ENCODE data around the gene AP3S1.
"Not testable (repeated sequence)": the region's sequence is repeated elsewhere in the genome, so short reads cannot be mapped to it uniquely, and the experiment has no call there.

The AP3S1 gene

DNA sequence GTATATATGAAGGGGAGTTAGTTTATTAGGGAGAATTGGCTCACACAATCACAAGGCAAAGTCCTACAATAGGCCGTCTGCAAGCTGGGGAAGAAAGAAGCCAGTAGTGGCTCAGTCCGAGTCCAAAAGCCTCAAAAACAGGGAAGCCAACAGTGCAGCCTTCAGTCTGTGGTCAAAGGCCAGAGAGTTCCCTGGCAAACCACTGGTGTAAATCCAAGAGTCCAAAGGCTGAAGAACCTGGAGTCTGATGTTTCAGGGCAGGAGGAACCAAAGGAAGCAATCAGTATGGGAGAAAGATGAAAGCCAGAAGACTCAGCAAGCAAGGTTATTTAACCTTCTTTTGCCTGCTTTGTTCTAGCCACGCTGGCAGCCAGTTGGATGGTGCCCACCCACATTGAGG, 43.5 kb downstream of the AP3S1 start:
- H3K4me3 ChIP-seq (ENCODE audit: low read length in 2 of 2); H3K27me3 ChIP-seq (ENCODE audit: control insufficient read depth in 3 of 3, insufficient read depth in 3 of 3, low read depth in 1 of 3, low read length in 3 of 3); H3K18ac ChIP-seq (ENCODE audit: low read length); H3K9ac ChIP-seq (ENCODE audit: low read depth, low read length, poor library complexity); H3K27ac ChIP-seq (replicated peaks; ENCODE audit: low read length); H2AK5ac ChIP-seq (ENCODE audit: low read depth, low read length); DNase-seq (ENCODE audit: low spot score); H3K23ac ChIP-seq (ENCODE audit: low read depth, low read length, poor library complexity); H3K4ac ChIP-seq (ENCODE audit: low read length); H3K4me1 ChIP-seq (ENCODE audit: control insufficient read depth in 2 of 2, insufficient read depth in 1 of 2, low read depth in 1 of 2, low read length in 2 of 2); H3K36me3 ChIP-seq (replicated peaks in 1 of 2; ENCODE audit: control insufficient read depth in 2 of 2, insufficient read depth in 2 of 2, low read length in 2 of 2); H2BK12ac ChIP-seq (ENCODE audit: low read length); H3K79me1 ChIP-seq (ENCODE audit: low read depth, low read length); H2BK5ac ChIP-seq (ENCODE audit: low read length); H3K14ac ChIP-seq (ENCODE audit: low read length); H2BK120ac ChIP-seq (ENCODE audit: low read depth, low read length); H3K4me2 ChIP-seq (ENCODE audit: insufficient read depth, low read length, poor library complexity, severe bottlenecking); H4K91ac ChIP-seq (ENCODE audit: low read depth, low read length, poor library complexity); H2BK15ac ChIP-seq (ENCODE audit: low read length); H3K9me3 ChIP-seq (replicated peaks in 1 of 2; ENCODE audit: control insufficient read depth in 2 of 2, insufficient read depth in 1 of 2, low read depth in 1 of 2, low read length in 2 of 2); H4K8ac ChIP-seq (ENCODE audit: low read depth, low read length); H2AFZ ChIP-seq (ENCODE audit: low read length): not testable (repeated sequence)
- WGBS, 2 donors (ENCODE audit: extremely low coverage in 2 of 2, insufficient read length in 2 of 2, insufficient replicate concordance in 1 of 2): no CpG with 5 or more reads among the region's 3 CpGs

DNA sequence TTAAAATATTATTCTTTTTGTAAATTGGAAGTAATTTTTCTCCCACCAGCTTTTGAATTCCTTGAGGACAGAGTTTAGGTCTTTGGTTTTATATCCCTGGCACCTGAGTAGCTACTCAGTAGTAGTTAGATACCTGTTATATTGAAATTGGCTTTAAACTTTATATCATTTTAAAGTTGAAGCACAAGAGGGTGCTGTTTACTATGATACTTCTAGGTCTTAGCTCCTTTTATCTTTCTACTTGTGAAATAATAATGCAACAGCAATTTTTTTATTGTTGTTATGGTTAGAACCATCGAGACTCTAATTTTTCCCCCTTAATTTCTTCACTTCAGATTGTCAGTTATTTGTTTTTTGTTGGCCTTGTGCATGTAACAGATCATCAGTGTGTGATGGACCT, 46.3 kb downstream of the AP3S1 start:
- no peak overlapping the region for H4K91ac ChIP-seq (ENCODE audit: low read depth, low read length, poor library complexity)
- WGBS, 2 donors (ENCODE audit: extremely low coverage in 2 of 2, insufficient read length in 2 of 2, insufficient replicate concordance in 1 of 2): no CpG with 5 or more reads among the region's 1 CpG
- no peak overlapping the region for H2AK5ac ChIP-seq (ENCODE audit: low read depth, low read length)

DNA sequence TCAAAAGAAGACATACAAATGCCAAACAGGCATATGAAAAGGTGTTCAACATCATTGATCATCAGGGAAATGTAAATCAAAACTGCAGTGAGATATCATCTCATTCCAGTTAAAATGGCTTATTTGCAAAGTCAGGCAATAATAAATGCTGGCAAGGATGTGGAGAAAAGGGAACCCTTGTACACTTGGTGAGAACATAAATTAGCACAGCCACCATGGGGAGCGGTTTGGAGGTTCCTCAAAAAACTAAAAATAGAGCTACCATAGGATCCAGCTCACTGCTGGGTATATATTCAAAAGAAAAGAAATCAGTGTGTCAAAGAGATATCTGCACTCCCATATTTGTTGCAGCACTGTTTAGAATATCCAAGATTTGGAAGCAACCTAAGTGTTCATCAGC, 50.3 kb downstream of the AP3S1 start:
- Histone ChIP-seq H3K36me3 (replicated peaks in 1 of 2; ENCODE audit: control insufficient read depth in 2 of 2, insufficient read depth in 2 of 2, low read length in 2 of 2) (peaks cover 0 to 3% of the 10 kb centered on the region in 2 donors), H3K4ac (ENCODE audit: low read length) (no peak overlapping the region), H4K8ac (ENCODE audit: low read depth, low read length) (no peak overlapping the region), H3K27me3 (ENCODE audit: control insufficient read depth in 3 of 3, insufficient read depth in 3 of 3, low read depth in 1 of 3, low read length in 3 of 3) (no peaks in the 10 kb centered on the region), H3K9me3 (replicated peaks in 1 of 2; ENCODE audit: control insufficient read depth in 2 of 2, insufficient read depth in 1 of 2, low read depth in 1 of 2, low read length in 2 of 2) (no peaks in the 10 kb centered on the region), H3K14ac (ENCODE audit: low read length) (no peak overlapping the region), H2AFZ (ENCODE audit: low read length) (no peak overlapping the region), H3K27ac (replicated peaks; ENCODE audit: low read length) (no peak overlapping the region), H3K9ac (ENCODE audit: low read depth, low read length, poor library complexity) (no peak overlapping the region), H3K23ac (ENCODE audit: low read depth, low read length, poor library complexity) (no peak overlapping the region), H2BK5ac (ENCODE audit: low read length) (no peak overlapping the region), H3K4me2 (ENCODE audit: insufficient read depth, low read length, poor library complexity, severe bottlenecking) (no peak overlapping the region), H2BK12ac (ENCODE audit: low read length) (no peak overlapping the region), H3K4me1 (ENCODE audit: control insufficient read depth in 2 of 2, insufficient read depth in 1 of 2, low read depth in 1 of 2, low read length in 2 of 2) (no peaks in the 10 kb centered on the region), H3K4me3 (ENCODE audit: low read length in 2 of 2) (no peak overlapping the region), H4K91ac (ENCODE audit: low read depth, low read length, poor library complexity) (no peak overlapping the region), H2AK5ac (ENCODE audit: low read depth, low read length) (no peak overlapping the region), H3K18ac (ENCODE audit: low read length) (no peak overlapping the region), H2BK15ac (ENCODE audit: low read length) (no peak overlapping the region), H3K79me1 (ENCODE audit: low read depth, low read length) (no peaks in the 10 kb centered on the region), H2BK120ac (ENCODE audit: low read depth, low read length) (no peak overlapping the region)
- DNase-seq (ENCODE audit: low spot score): no peak
- no CpG with 5 or more reads among the region's 1 CpG for WGBS, 2 donors (ENCODE audit: extremely low coverage in 2 of 2, insufficient read length in 2 of 2, insufficient replicate concordance in 1 of 2)

More for the DNA sequence above, 46.3 kb downstream of the AP3S1 start:
- Histone ChIP-seq H2BK12ac (ENCODE audit: low read length) (no peak overlapping the region), H3K4ac (ENCODE audit: low read length) (no peak overlapping the region), H4K8ac (ENCODE audit: low read depth, low read length) (no peak overlapping the region), H3K79me1 (ENCODE audit: low read depth, low read length) (no peaks in the 10 kb centered on the region), H3K14ac (ENCODE audit: low read length) (no peak overlapping the region), H3K23ac (ENCODE audit: low read depth, low read length, poor library complexity) (no peak overlapping the region), H3K27me3 (ENCODE audit: control insufficient read depth in 3 of 3, insufficient read depth in 3 of 3, low read depth in 1 of 3, low read length in 3 of 3) (no peaks in the 10 kb centered on the region), H3K4me3 (ENCODE audit: low read length in 2 of 2) (no peak overlapping the region), H2BK120ac (ENCODE audit: low read depth, low read length) (no peak overlapping the region), H3K4me2 (ENCODE audit: insufficient read depth, low read length, poor library complexity, severe bottlenecking) (no peak overlapping the region), H2BK5ac (ENCODE audit: low read length) (no peak overlapping the region), H2AFZ (ENCODE audit: low read length) (no peak overlapping the region), H3K4me1 (ENCODE audit: control insufficient read depth in 2 of 2, insufficient read depth in 1 of 2, low read depth in 1 of 2, low read length in 2 of 2) (no peaks in the 10 kb centered on the region), H3K9ac (ENCODE audit: low read depth, low read length, poor library complexity) (no peak overlapping the region), H2BK15ac (ENCODE audit: low read length) (no peak overlapping the region), H3K27ac (replicated peaks; ENCODE audit: low read length) (no peak overlapping the region), H3K9me3 (replicated peaks in 1 of 2; ENCODE audit: control insufficient read depth in 2 of 2, insufficient read depth in 1 of 2, low read depth in 1 of 2, low read length in 2 of 2) (no peaks in the 10 kb centered on the region), H3K36me3 (replicated peaks in 1 of 2; ENCODE audit: control insufficient read depth in 2 of 2, insufficient read depth in 2 of 2, low read length in 2 of 2) (peaks cover 0 to 5% of the 10 kb centered on the region in 2 donors), H3K18ac (ENCODE audit: low read length) (no peak overlapping the region)
- DNase-seq (ENCODE audit: low spot score): no peak

DNA sequence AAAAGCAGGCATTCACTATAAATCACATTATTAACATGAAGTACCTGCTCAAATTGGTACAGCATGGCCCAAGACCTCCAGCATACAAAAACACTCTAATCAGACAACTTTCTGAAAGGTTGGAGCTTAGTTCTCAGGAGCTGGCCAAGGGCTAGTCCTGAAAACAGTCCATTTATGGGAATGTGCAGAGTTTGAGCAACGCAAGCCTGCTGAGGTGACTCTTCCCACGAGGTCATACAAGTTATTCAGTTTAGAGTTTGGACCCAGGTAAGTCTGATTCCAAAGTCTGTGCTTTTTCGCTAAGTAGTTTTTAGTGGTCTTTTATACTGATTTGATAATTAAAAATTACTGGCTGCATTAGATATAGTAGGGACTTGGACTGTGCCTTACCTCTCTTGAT, 52.6 kb downstream of the AP3S1 start:
- Histone ChIP-seq H3K27me3 (ENCODE audit: control insufficient read depth in 3 of 3, insufficient read depth in 3 of 3, low read depth in 1 of 3, low read length in 3 of 3) (no peaks in the 10 kb centered on the region), H3K23ac (ENCODE audit: low read depth, low read length, poor library complexity) (no peak overlapping the region), H3K27ac (replicated peaks; ENCODE audit: low read length) (no peak overlapping the region), H3K79me1 (ENCODE audit: low read depth, low read length) (no peaks in the 10 kb centered on the region), H3K9me3 (replicated peaks in 1 of 2; ENCODE audit: control insufficient read depth in 2 of 2, insufficient read depth in 1 of 2, low read depth in 1 of 2, low read length in 2 of 2) (no peaks in the 10 kb centered on the region), H4K91ac (ENCODE audit: low read depth, low read length, poor library complexity) (no peak overlapping the region), H2BK120ac (ENCODE audit: low read depth, low read length) (no peak overlapping the region), H3K4me3 (ENCODE audit: low read length in 2 of 2) (no peak overlapping the region), H3K14ac (ENCODE audit: low read length) (no peak overlapping the region), H3K4me2 (ENCODE audit: insufficient read depth, low read length, poor library complexity, severe bottlenecking) (no peak overlapping the region), H3K4ac (ENCODE audit: low read length) (no peak overlapping the region), H2BK12ac (ENCODE audit: low read length) (no peak overlapping the region), H2AK5ac (ENCODE audit: low read depth, low read length) (no peak overlapping the region), H2AFZ (ENCODE audit: low read length) (no peak overlapping the region), H3K36me3 (replicated peaks in 1 of 2; ENCODE audit: control insufficient read depth in 2 of 2, insufficient read depth in 2 of 2, low read length in 2 of 2) (peaks cover 0 to 3% of the 10 kb centered on the region in 2 donors), H3K4me1 (ENCODE audit: control insufficient read depth in 2 of 2, insufficient read depth in 1 of 2, low read depth in 1 of 2, low read length in 2 of 2) (no peaks in the 10 kb centered on the region), H2BK15ac (ENCODE audit: low read length) (no peak overlapping the region), H3K18ac (ENCODE audit: low read length) (no peak overlapping the region), H3K9ac (ENCODE audit: low read depth, low read length, poor library complexity) (no peak overlapping the region), H2BK5ac (ENCODE audit: low read length) (no peak overlapping the region), H4K8ac (ENCODE audit: low read depth, low read length) (no peak overlapping the region)
- DNase-seq (ENCODE audit: low spot score): no peak
- no CpG with 5 or more reads among the region's 3 CpGs for WGBS, 2 donors (ENCODE audit: extremely low coverage in 2 of 2, insufficient read length in 2 of 2, insufficient replicate concordance in 1 of 2)
